ENCODE measurements around the gene RAB11FIP5. TPM values are rescaled to one million over a fixed set of nuclear protein-coding genes. Genes with fewer than 3 reads are reported as not detected.

The RAB11FIP5 gene
- total and polyA plus RNA-seq, 10 of the 15 experiments (the other 5 are each of a cell fraction or from before 2014, with no cell fraction given) = 0.03 to 0.20 (median 0.06) TPM; not detected in 6

GRCh38 chr2:73100956-73101355 lies 11.8 kb downstream of the RAB11FIP5 start (continued):
- no peak for TF ChIP-seq ZNF207 (IDR thresholded peaks at IDR 0.05; ENCODE audit: borderline replicate concordance)

GRCh38 chr2:73099486-73099885 lies 13.3 kb downstream of the RAB11FIP5 start:
- no peaks in the 10 kb centered on the region; a peak in 2 of 4 replicates for H3K27me3 ChIP-seq (replicated peaks in 1 of 2; ENCODE audit: control insufficient read depth in 2 of 2, insufficient read depth in 2 of 2, low read length in 1 of 2)
- POLR2A ChIA-PET = no interaction called here
- no peaks in the 10 kb centered on the region for H3K36me3 ChIP-seq (ENCODE audit: control insufficient read depth in 2 of 2, insufficient read depth in 2 of 2, low read length in 1 of 2)
- no TSS peak for BruUV-seq (replicated peaks)
- H3K9ac ChIP-seq (ENCODE audit: control insufficient read depth, insufficient read depth, low read length) = no peak overlapping the region
- CTCF ChIA-PET = interaction anchor here (0.6 to 1.7 kb wide), 3 partner anchors 14 to 229 kb away, joined by 3 to 10 read pairs (median 3); no protein-coding TSS in a partner anchor
- DNase-seq (ENCODE audit: low read depth, low spot score) = no peak
- TF ChIP-seq RUNX3 (IDR thresholded peaks at IDR 0.05; ENCODE audit: low read length) = no peak
- no peak for TF ChIP-seq RB1 (IDR thresholded peaks at IDR 0.05; ENCODE audit: borderline replicate concordance)
- TF ChIP-seq BACH1 (IDR thresholded peaks at IDR 0.05; ENCODE audit: borderline replicate concordance) = no peak
- no peak for TF ChIP-seq JUND (IDR thresholded peaks at IDR 0.05; ENCODE audit: low read depth, low read length)
- no peak for TF ChIP-seq YY1 (IDR thresholded peaks at IDR 0.05; ENCODE audit: low read depth, low read length)
- no peak for TF ChIP-seq TCF3 (IDR thresholded peaks at IDR 0.05; ENCODE audit: borderline replicate concordance, insufficient read depth, low read depth, low read length)
- SMC1A ChIA-PET (ENCODE audit: uncharacterized antibody, unreplicated experiment) = no interaction called here
- in situ Hi-C loops (cut with MboI) = no loop called here
- ATAC-seq = no peak
- no peaks in the 10 kb centered on the region for H3K79me2 ChIP-seq (ENCODE audit: control insufficient read depth, insufficient read depth, low read length)
- no peaks in the 10 kb centered on the region for H3K4me1 ChIP-seq (ENCODE audit: control insufficient read depth, insufficient read depth, low read length)
- intact Hi-C loops (cut with micrococcal nuclease; ENCODE audit: unreplicated experiment) = no loop called here
- H3K4me2 ChIP-seq (ENCODE audit: control insufficient read depth, insufficient read depth) = no peak overlapping the region
- RAD21 ChIA-PET (ENCODE audit: unreplicated experiment) = interaction anchor here (0.7 kb wide), 1 partner anchor 1587 kb away, joined by 3 read pairs; no protein-coding TSS in a partner anchor
- H3K9me3 ChIP-seq (replicated peaks; ENCODE audit: control insufficient read depth, insufficient read depth, low read length) = no peaks in the 10 kb centered on the region
- no peak overlapping the region for H3K27ac ChIP-seq (ENCODE audit: control insufficient read depth, insufficient read depth)
- H3K4me3 ChIP-seq = no peak overlapping the region
- 15% methylated on average over 3 of the region's 3 CpGs for WGBS (ENCODE audit: insufficient coverage, insufficient replicate concordance, low lambda C conversion rate, missing lambda C conversion rate)
- no peak for FAIRE-seq
- no peak overlapping the region for H2AFZ ChIP-seq (ENCODE audit: control insufficient read depth, low read depth, low read length)
- H4K20me1 ChIP-seq (ENCODE audit: control insufficient read depth, insufficient read depth) = no peaks in the 10 kb centered on the region
